Fibroblast of lung (primary cell): ENCODE data around the gene TUBGCP3.

ENCODE experiments used
- EZH2 ChIP-seq: IDR thresholded peaks from 2 replicates; pipeline ENCODE4 v1.5.1; 2012; ENCODE audit warnings: low read length, control low read depth, mild to moderate bottlenecking; ENCODE audit errors: missing control alignments
- TF ChIP-seq, protein P1 (sequence below), 2 donors: IDR thresholded peaks in 1 of 2; conservative IDR thresholded peaks in 1 of 2; 1 replicate in 1 of 2; 2 replicates in 1 of 2; pipeline ENCODE4 v1.5.1; 2011 to 2012; ENCODE audit warnings: low read length in 2 of 2, control low read depth in 1 of 2, inconsistent platforms in 1 of 2, low read depth in 1 of 2, mild to moderate bottlenecking in 1 of 2

DNA sequence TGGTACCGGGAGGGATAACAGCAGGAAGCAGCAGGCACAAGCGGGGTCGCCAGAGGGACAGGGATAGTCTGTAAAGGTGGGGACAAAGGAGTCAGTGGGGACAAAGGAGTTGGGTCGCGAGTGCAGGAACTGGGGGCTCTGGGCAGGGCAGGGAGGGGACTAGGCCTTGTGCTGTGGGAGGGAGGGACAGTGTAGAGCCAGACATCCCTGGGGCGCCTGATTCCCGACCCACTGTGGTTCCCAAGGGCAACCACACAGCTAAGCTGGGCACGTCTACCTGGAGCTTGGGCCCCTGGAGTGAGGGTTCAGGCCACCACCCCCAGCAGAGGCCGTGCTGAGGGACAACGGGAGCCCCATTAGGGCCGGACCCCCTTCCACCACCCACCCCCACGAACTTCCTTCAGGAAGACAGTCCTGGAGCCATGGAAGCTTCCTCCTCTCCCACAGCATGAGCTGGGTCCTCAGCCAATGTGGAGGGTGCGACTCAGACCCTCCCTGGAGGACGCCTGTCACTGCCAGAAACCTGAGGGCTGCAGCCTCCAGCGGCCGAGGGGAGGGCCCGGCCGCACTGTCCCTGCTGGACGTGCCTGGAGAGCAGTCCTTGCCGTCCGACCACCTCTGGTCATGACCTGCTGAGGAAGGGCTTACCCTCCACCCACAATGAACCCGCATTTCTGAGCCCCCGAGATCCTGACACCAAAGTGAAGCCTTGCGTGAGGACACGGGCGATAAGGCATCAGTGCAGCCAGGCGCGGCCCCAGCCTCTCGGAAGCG, 133.9 kb downstream of the TUBGCP3 start:
- TF ChIP-seq, protein P1, sequence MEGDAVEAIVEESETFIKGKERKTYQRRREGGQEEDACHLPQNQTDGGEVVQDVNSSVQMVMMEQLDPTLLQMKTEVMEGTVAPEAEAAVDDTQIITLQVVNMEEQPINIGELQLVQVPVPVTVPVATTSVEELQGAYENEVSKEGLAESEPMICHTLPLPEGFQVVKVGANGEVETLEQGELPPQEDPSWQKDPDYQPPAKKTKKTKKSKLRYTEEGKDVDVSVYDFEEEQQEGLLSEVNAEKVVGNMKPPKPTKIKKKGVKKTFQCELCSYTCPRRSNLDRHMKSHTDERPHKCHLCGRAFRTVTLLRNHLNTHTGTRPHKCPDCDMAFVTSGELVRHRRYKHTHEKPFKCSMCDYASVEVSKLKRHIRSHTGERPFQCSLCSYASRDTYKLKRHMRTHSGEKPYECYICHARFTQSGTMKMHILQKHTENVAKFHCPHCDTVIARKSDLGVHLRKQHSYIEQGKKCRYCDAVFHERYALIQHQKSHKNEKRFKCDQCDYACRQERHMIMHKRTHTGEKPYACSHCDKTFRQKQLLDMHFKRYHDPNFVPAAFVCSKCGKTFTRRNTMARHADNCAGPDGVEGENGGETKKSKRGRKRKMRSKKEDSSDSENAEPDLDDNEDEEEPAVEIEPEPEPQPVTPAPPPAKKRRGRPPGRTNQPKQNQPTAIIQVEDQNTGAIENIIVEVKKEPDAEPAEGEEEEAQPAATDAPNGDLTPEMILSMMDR (conservative IDR thresholded peaks at IDR 0.05 in 1 of 2, IDR thresholded peaks at IDR 0.05 in 1 of 2; ENCODE audit: low read depth in 1 of 2, low read length in 2 of 2): no peak
- no peak for TF ChIP-seq EZH2
